SJCRH30 (cell line): ENCODE measurements around the gene BMI1. TPM values are rescaled to one million over a fixed set of nuclear protein-coding genes. Genes with fewer than 3 reads are reported as not detected.

Experiments
- DNase-seq, 2 experiments: peaks; one replicate each; pipeline ENCODE4 v3.0.0-alpha.2; 2015 to 2020
- H3K27ac ChIP-seq: fragments of 250-450 bp; sonication (Bioruptor Pico); 2 replicates; pipeline ENCODE4 v1.5.1; 2020; ENCODE audit warnings: mild to moderate bottlenecking, moderate library complexity
- H3K27me3 ChIP-seq: fragments of 250-450 bp; sonication (Bioruptor Pico); 2 replicates; pipeline ENCODE4 v1.5.1; 2020; ENCODE audit warnings: mild to moderate bottlenecking, moderate library complexity
- H3K36me3 ChIP-seq: fragments of 250-450 bp; sonication (Bioruptor Pico); 2 replicates; pipeline ENCODE4 v1.5.1; 2020; ENCODE audit warnings: mild to moderate bottlenecking, moderate library complexity
- H3K4me1 ChIP-seq: fragments of 250-450 bp; sonication (Bioruptor Pico); 2 replicates; pipeline ENCODE4 v1.5.1; 2020; ENCODE audit warnings: mild to moderate bottlenecking, moderate library complexity
- H3K4me3 ChIP-seq: fragments of 250-450 bp; sonication (Bioruptor Pico); 2 replicates; pipeline ENCODE4 v1.5.1; 2020; ENCODE audit warnings: mild to moderate bottlenecking, moderate library complexity
- H3K9me3 ChIP-seq: fragments of 250-450 bp; sonication (Bioruptor Pico); replicated peaks from 2 replicates; pipeline ENCODE4 v1.5.1; 2020; ENCODE audit warnings: mild to moderate bottlenecking, moderate library complexity
- total RNA-seq: library from RNA; depleted of rRNA; stranded (reverse); fragments of >200 nt; shearing (Covaris generic); gene quantifications from 2 replicates; pipeline ENCODE4 v1.2.3, GENCODE V29; 2014

The BMI1 gene
- total RNA-seq, 1 experiment from 2014 or later, result 103 TPM

GRCh38 chr10:22315455-22316285 is 5.2 kb upstream of the BMI1 start:
- H3K27ac ChIP-seq, result peak overlapping the region; percentile 84
- H3K4me1 ChIP-seq, result peaks cover 12% of the 10 kb centered on the region; the same call in 1 of the 2 replicates
- peak overlapping the region; percentile 97 for H3K4me3 ChIP-seq
- no peaks in the 10 kb centered on the region for H3K27me3 ChIP-seq
- H3K36me3 ChIP-seq, result no peaks in the 10 kb centered on the region
- peak; percentile 55 to 62 for DNase-seq
- H3K9me3 ChIP-seq, result no peaks in the 10 kb centered on the region

GRCh38 chr10:22316286-22317075 is 4.4 kb upstream of the BMI1 start, which contains the start of gene COMMD3:
Gene COMMD3, plus strand, starts transcription at chr10:22316388. Its CDS starts 30 bp downstream, at chr10:22316418.
- Histone ChIP-seq H3K9me3 (no peaks in the 10 kb centered on the region), H3K27me3 (no peaks in the 10 kb centered on the region), H3K36me3 (0 out of 2 replicates have a peak, but pooled peaks cover 2% of the 10 kb centered on the region), H3K4me3 (peak within 1 kb of the TSS; percentile 97), H3K4me1 (peaks cover 12% of the 10 kb centered on the region; the same call in 1 of the 2 replicates), H3K27ac (peak within 1 kb of the TSS; percentile 84)
- peak; percentile 80 to 89 for DNase-seq

GRCh38 chr10:22317076-22317370 is 3.9 kb upstream of the BMI1 start:
- Histone ChIP-seq H3K9me3 (no peaks in the 10 kb centered on the region), H3K4me3 (peak overlapping the region; percentile 97), H3K4me1 (peaks cover 12% of the 10 kb centered on the region; the same call in 1 of the 2 replicates), H3K36me3 (0 out of 2 replicates have a peak, but pooled peaks cover 2% of the 10 kb centered on the region), H3K27ac (peak overlapping the region; percentile 84; the same call in 1 of the 2 replicates), H3K27me3 (peaks cover under 1% of the 10 kb centered on the region)
- no peak for DNase-seq

GRCh38 chr10:22317771-22318565 is 2.9 kb upstream of the BMI1 start:
- Histone ChIP-seq H3K4me3 (peak overlapping the region; percentile 97), H3K27ac (no peak overlapping the region), H3K9me3 (no peaks in the 10 kb centered on the region), H3K4me1 (peaks cover 16% of the 10 kb centered on the region), H3K27me3 (peaks cover 6% of the 10 kb centered on the region), H3K36me3 (0 out of 2 replicates have a peak, but pooled peaks cover 2% of the 10 kb centered on the region)
- no peak for DNase-seq

- Histone ChIP-seq H3K9me3 (no peaks in the 10 kb centered on the region), H3K4me1 (peaks cover 21% of the 10 kb centered on the region), H3K27me3 (peaks cover 6% of the 10 kb centered on the region), H3K36me3 (0 out of 2 replicates have a peak, but pooled peaks cover 2% of the 10 kb centered on the region), H3K4me3 (no peak overlapping the region), H3K27ac (no peak overlapping the region)
- DNase-seq, result no peak
These were observed 2.1 kb upstream of the BMI1 start for GRCh38 chr10:22318772-22319171.

- Histone ChIP-seq H3K36me3 (0 out of 2 replicates have a peak, but pooled peaks cover 2% of the 10 kb centered on the region), H3K4me1 (peaks cover 28% of the 10 kb centered on the region), H3K4me3 (peak overlapping the region; percentile 57), H3K27ac (no peak overlapping the region), H3K27me3 (peaks cover 6% of the 10 kb centered on the region), H3K9me3 (no peaks in the 10 kb centered on the region)
- no peak for DNase-seq
These were observed 1.3 kb upstream of the BMI1 start for GRCh38 chr10:22319547-22319979.

- H3K36me3 ChIP-seq, result 0 out of 2 replicates have a peak, but pooled peaks cover 2% of the 10 kb centered on the region
- peaks cover 29% of the 10 kb centered on the region for H3K4me1 ChIP-seq
- no peaks in the 10 kb centered on the region for H3K9me3 ChIP-seq
- H3K27ac ChIP-seq, result no peak overlapping the region; the same call in 1 of the 2 replicates
- peaks cover 6% of the 10 kb centered on the region for H3K27me3 ChIP-seq
- DNase-seq, result peak in 1 of 2 experiments; percentile 26
- H3K4me3 ChIP-seq, result peak overlapping the region; percentile 57
These were observed 830 bp upstream of the BMI1 start for GRCh38 chr10:22319980-22320558.

- Histone ChIP-seq H3K36me3 (peaks cover 2% of the 10 kb centered on the region; the same call in 1 of the 2 replicates), H3K4me1 (peaks cover 29% of the 10 kb centered on the region), H3K27me3 (peaks cover 6% of the 10 kb centered on the region), H3K27ac (peak overlapping the region; percentile 90), H3K9me3 (no peaks in the 10 kb centered on the region), H3K4me3 (peak overlapping the region; percentile 100)
- DNase-seq, result peak; percentile 62 to 76
These were observed 441 bp downstream of the BMI1 start for GRCh38 chr10:22321156-22321923.

- no peak overlapping the region for H3K27ac ChIP-seq
- H3K9me3 ChIP-seq, result no peaks in the 10 kb centered on the region
- H3K27me3 ChIP-seq, result peaks cover 6% of the 10 kb centered on the region
- H3K4me1 ChIP-seq, result peaks cover 33% of the 10 kb centered on the region
- peak in 1 of 2 experiments; percentile 45 for DNase-seq
- peak overlapping the region; percentile 77 for H3K4me3 ChIP-seq
- H3K36me3 ChIP-seq, result peaks cover 6% of the 10 kb centered on the region
These were observed 1.2 kb downstream of the BMI1 start for GRCh38 chr10:22321924-22322640.

- Histone ChIP-seq H3K4me3 (peak overlapping the region; percentile 77), H3K9me3 (no peaks in the 10 kb centered on the region), H3K4me1 (peaks cover 31% of the 10 kb centered on the region), H3K27me3 (peaks cover 6% of the 10 kb centered on the region), H3K27ac (no peak overlapping the region), H3K36me3 (peaks cover 12% of the 10 kb centered on the region)
- peak in 1 of 2 experiments; percentile 35 for DNase-seq
These were observed 1.8 kb downstream of the BMI1 start for GRCh38 chr10:22322641-22323160.

GRCh38 chr10:22323538-22324305 is 2.8 kb downstream of the BMI1 start:
- Histone ChIP-seq H3K9me3 (no peaks in the 10 kb centered on the region), H3K4me3 (no peak overlapping the region), H3K36me3 (peaks cover 21% of the 10 kb centered on the region), H3K27ac (no peak overlapping the region), H3K4me1 (peaks cover 27% of the 10 kb centered on the region), H3K27me3 (peaks cover 6% of the 10 kb centered on the region)
- no peak for DNase-seq

GRCh38 chr10:22324413-22324812 is 3.5 kb downstream of the BMI1 start:
- H3K9me3 ChIP-seq, result no peaks in the 10 kb centered on the region
- H3K27me3 ChIP-seq, result peaks cover 6% of the 10 kb centered on the region
- peak overlapping the region; percentile 59 for H3K4me3 ChIP-seq
- H3K27ac ChIP-seq, result no peak overlapping the region
- peak in 1 of 2 experiments; percentile 28 for DNase-seq
- H3K36me3 ChIP-seq, result peaks cover 28% of the 10 kb centered on the region
- peaks cover 27% of the 10 kb centered on the region for H3K4me1 ChIP-seq
